Stimulated activated CD4-positive, alpha-beta T cell treated with anti-CD3 and anti-CD28 coated beads, Interleukin-2, amount 100 ng/mL, for 24 hours (primary cell): ENCODE measurements around the gene KAT6B.

ENCODE experiments used
- DNase-seq, 2 donors: peaks; one replicate each; pipeline ENCODE4 v3.0.0-alpha.2; 2020

The KAT6B gene

DNA sequence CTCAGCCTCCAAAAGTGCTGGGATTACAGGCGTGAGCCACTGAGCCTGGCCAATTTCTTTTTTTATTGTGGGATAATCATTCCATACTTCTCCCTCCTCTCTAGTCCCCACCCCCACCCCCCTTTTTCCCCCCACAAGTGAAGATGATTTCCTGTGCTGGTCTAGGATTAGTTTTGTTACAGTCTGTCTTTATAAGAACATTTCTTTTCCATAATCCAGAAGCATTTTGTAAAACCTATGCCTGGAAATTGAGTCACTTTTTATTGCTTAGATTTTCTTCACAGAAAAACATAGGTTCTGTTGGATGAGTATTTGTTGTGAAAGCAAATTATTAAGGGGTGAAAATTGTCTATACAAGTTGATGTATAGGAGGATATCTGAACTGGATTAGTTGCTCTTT is 98.9 kb downstream of the KAT6B start:
- no peak for DNase-seq

DNA sequence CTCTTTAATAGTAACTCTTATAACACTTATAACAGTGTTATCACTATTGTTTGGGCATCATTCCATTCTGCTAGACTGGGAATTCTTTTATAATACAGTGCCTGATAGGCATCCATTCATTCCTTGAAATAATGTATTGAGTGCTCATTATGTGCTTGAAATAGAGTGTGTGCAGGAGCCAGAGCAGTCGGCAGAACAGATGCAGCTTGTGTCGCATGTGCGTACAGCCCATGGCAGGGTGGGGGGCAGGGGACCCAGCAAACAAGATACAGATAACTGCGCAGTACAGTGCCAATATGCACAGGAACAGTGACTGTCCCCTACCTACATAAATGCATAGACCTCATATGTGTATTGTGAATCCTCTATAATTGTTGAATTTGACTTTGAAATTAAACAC is 99.3 kb downstream of the KAT6B start:
- no peak for DNase-seq

DNA sequence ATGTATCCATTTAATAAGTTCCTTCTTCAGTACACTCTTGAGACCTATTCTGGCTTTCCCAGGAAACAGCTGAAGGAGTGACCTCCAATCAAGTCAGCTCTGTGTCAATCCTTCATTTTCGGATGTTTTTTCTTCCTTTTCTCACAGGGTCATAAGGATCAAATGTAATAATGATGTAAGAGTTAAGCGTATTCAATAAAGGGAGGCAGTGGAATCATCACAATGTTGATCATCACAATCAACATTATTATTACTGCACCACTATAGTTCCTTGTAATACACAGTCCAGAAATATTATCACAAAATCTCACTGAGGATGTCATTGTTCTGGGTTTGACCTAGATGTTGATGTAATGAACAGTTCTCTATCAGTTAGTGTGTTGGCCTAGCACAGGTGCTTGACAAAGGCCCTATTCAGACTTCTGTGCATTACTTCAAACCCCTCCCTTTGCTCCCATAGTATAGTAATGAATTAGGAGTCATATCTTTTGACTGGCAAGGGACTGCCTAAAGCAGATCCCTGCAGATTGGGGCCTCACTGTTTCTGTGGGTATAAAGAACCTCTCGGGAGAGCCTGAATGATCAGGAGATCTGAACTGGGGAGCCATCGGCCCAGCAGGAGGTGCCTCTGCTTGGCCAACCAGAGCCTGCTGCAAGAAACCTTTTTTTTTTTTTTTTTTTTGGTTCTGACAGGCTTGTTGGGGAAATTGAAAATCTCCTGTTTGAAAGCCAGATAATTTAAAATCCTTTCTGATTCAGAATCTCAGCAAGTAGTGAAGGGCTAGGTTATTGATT is 100.6 kb downstream of the KAT6B start:
- DNase-seq = no peak

DNA sequence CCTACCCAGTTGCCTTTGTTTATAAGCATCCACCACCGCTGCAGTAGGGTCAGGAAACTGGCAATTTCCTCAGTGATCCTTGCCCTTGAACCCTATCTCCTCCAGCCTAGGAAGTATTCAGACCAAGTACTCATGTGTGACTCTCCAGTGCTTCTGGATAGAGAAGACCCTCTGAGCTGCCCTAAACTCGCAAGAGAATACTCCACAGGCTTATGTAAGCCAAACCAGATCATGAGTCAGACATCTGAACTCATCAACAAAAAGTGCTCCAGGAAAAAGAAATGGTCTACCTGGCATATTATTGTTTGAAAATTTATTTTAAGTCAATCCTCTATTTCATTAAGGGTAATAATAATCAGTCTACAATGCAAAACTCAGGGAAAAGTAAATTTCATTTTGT is 101.3 kb downstream of the KAT6B start:
- no peak for DNase-seq

DNA sequence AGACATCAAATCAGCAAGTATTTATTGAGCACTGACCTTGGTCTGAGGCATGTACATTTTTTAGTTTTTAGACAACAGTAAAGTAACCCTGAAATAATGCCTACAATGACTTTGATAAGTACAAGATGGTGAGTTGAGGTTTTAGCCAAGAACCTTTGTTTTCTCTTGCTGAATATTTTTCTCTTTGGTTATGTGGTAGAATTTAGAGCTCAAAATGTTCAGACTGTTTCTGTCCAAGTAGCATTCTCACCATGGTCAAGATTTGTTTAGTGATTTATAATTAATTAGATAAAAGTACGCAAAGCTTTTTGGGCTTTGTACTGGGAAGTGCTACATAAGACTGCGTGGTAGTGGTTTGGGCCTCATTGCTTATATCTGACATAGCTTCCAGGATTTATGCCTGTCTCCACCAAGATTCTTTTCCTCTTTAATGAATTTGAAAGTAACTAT is 102.4 kb downstream of the KAT6B start:
- DNase-seq = no peak

DNA sequence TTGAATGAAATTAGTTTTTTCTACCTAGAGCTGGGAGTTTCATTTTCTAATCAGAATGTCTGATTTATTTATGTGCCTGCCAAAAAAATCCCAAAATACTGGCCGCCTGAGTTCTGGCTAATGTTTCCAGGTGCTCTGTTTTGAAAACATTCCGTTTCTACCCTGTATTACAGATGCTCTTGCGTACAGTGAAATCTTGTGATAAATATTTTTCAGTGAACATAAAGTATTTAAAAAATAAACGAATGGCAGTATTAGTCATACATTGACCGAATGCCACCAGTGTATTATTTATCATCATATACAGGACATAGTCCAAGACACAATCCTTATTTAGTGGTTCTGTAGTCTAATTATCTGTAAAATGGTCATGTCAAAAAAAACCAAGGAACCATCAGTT is 102.8 kb downstream of the KAT6B start:
- DNase-seq = no peak

DNA sequence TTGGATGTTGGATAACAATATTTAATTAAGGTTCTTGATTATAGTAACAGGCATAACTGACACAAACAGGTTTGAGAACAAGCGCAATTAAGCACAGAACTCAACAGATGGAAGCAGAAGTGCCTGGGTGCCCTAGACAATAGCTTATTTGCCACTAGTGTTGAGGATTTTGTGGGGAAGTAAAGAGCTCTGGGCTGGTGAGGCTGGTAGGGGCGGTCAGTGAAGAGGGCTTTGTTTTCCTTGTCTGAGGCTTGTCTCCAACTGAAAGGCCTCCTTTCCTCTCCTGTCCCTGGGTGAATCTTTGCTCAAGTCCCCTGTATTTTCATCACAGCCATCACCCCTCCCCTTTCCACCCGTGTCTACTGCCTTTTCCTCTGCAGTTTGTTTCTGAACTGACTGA is 104.6 kb downstream of the KAT6B start:
- DNase-seq = no peak

DNA sequence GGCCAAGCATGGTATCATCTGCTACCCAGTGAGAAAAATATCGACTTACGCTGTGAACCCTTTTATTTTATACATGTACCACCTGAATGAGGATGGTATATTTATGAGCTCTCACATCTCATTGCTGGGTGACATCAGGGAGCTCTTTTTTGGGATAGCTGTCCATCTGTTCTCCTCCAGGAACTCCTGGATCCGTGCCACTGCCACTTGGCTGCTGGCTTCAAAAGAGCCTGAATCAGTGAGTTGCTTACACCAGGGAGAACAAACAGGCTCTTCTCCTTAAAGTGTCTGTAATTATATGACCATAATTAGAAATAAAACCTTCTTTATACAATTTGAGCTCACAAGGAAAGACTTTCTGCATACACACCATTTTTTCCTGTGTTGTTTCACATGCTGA is 106.2 kb downstream of the KAT6B start:
- no peak for DNase-seq

DNA sequence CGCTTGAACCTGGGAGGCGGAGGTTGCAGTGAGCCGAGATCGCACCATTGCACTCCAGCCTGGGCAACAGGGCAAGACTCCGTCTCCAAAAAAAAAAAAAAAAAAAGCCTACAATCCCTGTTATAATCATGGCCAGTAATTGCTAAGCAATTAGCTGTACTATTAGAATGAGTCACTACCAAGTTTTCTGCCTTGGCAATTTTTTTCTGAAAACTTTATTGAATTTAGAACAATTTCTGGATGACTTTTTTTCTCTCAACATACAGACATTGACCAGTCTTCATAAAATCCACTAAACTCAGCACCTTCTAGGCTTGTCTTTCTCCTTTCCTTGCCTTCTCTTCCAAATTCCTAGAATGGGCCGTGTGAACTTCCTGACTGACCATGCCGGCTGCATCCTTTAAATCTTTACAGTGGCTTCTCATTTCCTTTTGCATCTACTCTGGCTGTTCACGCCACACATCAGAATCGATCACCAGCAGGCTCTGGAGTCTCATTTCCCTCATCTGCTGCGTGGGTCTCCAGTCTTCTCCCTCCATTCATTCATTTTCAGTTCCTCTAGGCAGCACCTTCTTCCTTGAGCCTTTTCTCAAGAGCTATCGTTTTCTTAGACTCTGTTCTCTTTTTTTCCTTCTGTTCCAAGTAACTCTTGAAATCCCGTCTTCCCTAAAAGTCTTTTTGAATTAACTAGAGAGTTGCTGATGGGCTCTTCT is 107.9 kb downstream of the KAT6B start:
- no peak for DNase-seq

DNA sequence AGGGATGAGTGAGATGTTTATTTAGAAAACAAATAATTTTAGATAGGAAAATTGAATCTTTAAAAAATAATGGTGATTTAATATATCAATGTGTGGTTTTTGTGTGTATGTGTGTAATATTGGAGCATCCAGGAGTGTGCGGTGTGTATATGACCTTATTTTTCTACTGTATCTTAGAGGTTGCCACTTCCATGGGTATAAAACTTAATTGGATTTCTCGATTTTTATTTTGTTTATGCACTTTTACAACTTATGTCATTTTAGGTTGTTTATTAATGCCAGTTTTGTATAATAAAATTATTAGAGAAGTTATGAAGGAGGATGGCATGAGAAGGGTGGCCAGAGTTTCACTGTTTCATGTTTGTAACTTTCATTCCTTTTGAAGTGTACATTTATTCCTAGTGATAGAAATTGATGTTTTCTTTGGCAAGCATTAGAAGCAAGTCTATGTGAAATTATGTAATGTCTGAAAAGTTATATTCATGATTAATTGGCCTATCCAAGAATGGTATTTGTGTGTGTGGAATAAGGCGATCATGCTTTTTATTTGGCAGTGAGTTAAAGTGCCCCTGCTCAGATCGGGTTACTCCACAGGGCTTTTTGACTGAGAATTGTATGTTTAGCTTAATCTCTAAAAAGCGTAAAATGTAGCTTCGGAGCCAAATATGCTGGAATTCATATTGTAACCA is 110.3 kb downstream of the KAT6B start:
- no peak for DNase-seq

DNA sequence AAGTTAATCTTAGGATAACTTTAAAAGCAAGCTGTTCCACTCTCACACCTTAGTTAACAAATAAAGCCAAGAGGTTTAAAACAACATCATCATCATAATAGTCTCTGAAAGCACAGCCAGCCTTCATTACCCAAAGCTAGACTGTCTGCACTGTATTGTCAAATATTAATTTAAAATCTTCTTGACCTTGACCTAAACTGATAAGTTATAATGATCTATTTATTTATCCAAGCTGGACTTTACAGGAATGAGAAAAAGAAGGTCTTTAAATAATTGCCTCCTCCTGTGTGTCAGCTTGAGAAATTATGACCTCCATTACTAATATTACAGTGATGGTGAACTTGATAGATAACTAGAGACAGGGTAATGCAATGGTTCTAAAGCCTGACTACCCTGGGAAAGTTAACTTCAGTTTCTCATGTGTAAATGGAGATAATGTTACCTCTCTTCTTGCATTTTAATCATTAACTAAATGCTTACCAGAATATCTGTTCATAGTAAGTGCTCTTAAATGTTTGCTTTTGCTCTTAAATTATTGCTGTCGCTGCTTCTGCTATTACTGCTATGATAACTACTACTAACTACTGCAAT is 111.0 kb downstream of the KAT6B start:
- no peak for DNase-seq

DNA sequence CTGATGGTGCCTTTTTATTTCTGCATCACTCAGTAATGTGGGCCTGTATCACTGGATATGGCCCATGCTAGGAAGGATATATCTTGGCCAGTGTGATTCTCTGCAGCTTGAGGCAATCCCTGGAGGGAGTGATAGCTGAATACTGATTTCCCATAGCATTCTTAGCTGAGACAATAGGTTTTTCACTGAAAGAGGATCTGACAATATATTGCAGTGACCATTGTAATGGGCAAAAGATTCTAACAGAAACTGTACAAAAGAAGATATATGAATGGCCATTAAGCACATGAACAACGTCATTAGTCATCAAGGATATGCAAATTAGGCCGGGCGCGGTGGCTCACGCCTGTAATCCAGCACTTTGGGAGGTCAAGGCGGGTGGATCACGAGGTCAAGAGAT is 117.8 kb downstream of the KAT6B start:
- DNase-seq = no peak

DNA sequence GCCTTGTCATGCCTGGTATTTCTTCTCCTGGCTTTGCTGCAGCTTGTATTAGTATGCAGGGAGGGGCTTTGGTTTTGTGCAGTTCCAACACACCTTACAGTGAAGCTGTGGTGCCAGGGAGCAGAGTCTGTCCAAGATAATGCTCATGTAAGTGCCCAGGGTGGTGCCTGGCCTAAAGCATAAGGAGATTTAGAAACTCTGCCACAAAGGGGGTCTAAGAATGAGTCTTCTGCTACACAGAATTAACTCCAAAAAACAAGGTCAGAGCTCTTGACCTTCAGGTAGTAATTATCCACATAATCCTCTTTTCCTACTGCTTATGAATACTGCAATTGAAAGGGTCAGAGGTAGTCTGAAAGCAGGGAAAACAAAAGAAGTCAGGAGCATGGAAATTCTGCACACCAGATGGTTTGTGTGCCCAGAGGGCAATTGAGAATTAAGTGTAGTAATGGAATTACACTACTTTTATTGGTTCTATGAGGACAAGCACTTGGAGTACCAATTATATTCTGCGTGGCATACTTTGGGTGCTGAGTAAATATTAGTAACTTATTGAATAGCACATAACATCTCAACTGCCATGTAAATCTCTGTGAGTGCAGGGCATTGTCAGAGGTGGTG is 121.5 kb downstream of the KAT6B start:
- DNase-seq = no peak

DNA sequence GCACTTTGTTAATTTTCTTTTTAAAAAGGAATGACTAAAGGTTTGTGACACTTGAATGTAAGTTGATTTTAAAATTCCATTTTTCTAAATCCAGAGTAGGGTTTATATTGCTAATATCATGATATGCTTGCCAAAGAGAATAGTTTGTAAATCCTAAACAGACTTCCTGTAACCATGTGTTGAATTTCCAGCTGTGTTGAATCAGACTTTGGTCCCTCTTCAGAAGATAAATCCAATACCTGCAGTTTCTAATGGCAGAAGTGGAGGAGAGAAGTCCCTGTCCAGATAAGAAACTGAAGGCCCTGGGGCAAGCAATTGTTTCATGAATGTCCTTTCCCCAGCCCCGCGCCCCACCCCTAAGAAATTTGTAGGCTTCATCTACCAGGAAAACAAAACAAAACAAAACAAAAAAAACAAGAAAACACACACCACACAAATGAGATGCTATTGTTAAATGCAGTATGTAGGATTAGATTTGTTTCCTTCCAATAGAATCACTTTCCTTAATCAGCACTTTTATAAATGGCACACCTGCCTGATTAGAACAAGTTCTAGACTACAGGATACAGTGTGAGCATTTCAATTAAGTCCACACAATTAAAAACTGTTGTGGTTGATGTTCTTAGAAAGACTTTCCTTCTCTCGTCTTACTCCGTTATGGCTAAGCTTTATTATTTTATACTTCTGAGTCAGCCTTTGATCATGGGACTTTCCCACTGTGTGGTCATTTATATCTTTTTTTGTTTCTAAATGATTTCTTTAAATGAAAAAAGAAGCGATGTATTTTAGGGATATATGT is 122.8 kb downstream of the KAT6B start:
- no peak for DNase-seq

DNA sequence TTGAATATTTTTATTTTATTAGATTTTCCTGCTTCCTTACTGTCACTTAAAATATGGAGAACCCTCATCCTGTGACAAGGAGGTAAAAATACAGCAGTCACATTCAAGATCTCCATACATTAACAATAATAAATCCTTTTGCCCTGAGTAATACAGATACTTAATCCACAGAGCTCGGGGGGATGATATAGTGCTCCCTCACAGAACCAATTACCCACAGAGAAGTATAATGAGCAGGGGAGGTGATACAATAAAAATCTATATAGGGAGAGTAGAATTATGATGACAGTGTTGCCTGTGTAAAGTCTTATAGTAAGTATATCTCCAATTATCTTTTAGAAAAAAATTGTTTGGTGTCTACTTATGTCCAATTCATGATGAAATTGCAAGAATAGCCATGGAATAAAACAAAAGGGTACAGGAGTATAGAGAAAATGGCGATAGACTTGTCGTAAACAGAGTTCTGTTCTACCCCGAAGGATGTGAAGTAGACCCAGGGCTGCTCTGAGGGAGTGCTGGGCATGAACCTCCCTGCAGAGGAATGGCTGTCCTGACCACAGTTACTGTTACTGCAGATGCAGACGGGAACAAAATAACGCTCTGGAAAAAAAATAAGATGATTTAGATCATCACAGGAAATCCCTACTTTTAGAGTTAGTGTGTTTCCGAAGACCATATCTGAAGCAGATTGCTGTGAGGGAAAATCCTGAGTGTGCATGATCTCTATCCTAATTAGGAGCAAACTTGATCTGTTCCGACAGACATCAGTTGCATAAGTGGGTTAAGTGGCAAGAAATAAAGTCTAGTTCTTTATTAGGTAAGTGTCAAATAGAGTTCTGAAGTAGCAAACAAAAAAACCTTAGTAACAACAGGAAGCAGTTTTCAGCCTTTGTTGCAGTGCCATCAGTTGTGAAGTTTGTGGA is 123.7 kb downstream of the KAT6B start:
- DNase-seq = no peak

DNA sequence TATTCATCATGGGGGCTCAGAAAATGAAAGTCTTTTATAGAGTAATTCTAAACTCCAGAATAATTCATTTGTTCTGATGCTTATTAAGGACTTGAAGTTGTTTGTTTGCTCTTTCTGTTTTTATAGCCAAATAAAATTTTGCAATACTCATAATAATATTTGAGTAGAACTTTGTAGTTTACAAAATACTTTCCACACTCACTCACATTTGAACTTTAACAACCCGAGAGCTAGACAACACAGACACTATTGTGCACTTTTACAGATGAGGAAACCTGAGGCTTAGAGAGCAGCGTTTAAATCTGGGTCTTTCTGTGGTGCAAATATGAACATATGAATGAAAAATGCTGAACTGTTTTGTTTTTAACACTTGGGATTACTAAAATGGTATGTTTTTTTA is 126.8 kb downstream of the KAT6B start:
- DNase-seq = no peak

DNA sequence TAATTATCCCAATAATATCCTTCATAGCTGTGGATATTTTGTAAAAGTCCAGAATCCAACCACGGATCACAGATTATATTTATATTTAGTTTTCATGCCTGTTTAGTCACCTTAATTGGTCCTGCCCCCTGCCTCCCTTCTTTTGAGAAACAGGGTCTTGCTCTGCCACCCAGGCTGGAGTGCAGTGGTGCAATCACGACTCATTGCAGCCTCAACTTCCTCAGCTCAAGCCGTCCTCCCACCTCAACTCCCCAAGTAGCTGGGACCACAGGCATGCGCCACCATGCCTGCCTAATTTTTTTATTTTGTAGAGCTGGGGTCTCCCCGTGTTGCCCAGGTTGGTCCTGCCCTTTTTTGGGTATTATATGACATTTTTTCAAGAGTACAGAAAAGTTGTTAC is 129.4 kb downstream of the KAT6B start:
- no peak for DNase-seq

DNA sequence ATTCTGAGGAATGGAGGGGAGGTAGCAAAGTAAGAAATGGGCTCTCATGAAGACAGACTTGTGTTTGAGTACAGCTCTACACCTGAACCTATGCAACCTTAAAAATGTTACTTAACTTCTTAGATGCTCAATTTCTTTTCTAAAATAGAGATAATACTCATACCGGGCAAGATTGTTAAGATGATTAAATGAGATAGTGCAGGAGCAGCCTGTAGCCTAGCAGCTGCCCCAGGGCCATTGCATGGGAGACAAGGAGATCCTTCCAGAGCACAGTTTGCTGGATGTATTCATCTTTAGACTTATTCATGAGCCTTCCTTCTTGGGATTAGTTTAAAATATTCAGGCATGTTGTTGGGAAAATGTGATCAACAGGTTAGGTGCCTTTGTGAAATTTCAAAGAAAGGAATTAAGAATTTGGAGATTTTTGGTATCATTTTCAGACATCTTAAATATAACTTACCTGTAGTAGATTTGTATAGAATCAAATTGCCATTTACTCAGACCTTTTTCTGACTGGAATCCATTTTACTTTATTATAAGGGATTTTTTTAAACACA is 130.2 kb downstream of the KAT6B start:
- no peak for DNase-seq

DNA sequence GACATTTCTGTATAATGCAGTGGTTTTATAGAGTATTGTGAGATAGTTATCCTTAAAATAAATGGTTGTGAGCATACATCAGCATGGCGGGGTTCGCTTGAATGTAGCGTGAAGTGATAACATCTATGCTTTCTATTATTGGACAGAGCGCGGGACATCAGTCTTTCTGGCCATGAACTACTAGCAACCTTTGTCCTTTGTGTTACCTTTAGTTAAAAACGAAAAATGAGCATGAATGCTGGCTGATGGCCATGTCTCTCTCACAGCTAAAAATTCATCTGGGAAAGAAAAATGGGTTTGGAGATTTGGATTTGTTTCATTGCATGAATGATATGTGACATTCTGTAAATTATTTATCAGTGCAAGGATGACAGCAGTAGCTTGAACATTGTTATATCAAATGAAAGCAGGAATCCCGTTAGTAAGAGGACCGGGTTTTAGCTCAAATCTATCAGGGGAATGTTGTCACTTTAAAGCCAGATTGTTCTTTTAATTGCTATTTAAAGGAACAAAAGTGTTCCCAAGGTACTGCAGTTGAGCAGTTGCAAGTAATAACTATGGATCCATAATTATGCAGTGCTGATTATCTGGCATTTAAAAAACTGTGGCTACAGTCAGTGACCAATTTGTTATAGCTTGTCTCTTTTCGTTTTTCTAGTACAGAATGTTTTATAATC is 131.0 kb downstream of the KAT6B start:
- DNase-seq = no peak

DNA sequence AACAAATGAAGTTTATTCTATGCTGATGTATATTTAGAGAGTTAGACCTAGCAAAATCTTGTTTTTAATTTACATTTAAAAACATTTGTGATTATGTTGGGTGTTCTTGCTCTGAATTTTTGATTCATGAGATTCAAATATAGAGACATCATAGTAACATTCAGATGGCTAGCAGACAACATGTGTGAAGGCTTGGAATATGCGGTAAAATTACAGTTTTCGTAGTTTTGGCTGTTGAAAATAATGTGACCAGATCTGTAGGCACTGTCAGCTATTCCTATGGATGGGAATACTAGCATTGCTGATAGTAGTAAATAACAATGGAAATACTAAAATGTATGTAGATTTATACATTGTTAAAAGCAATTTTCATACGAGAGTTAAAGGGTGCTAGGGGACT is 131.9 kb downstream of the KAT6B start:
- DNase-seq = no peak
